ENCODE data around the gene PRAMEF17. TPM values are rescaled to one million over a fixed set of nuclear protein-coding genes. Genes with fewer than 3 reads are reported as not detected.
"Not testable (repeated sequence)": the region's sequence is repeated elsewhere in the genome, so short reads cannot be mapped to it uniquely, and the experiment has no call there.

Gene PRAMEF17
- total RNA-seq, 2 donors from 2014 or later, result not detected

GRCh38 chr1:13435458-13435857 is 46.0 kb downstream of the PRAMEF17 start:
- intact Hi-C loops (cut with DNase I), result no loop called here
- TF ChIP-seq POLR2A (IDR thresholded peaks at IDR 0.05) (no peak), CTCF (IDR thresholded peaks at IDR 0.05) (no peak), POLR2AphosphoS5 (IDR thresholded peaks at IDR 0.05) (no peak)
- WGBS, result 35% methylated on average over 3 of the region's 3 CpGs

GRCh38 chr1:13439104-13439783 is 49.8 kb downstream of the PRAMEF17 start:
- 95% methylated on average over 42 of the region's 49 CpGs for WGBS
- H3K36me3 ChIP-seq; H3K27me3 ChIP-seq (replicated peaks; ENCODE audit: insufficient read depth); intact Hi-C loops (cut with DNase I); H3K27ac ChIP-seq; DNase-seq (ENCODE audit: low spot score); H3K4me3 ChIP-seq; H3K4me1 ChIP-seq (replicated peaks); H3K9me3 ChIP-seq: not testable (repeated sequence)

More at GRCh38 chr1:13435458-13435857, 46.0 kb downstream of the PRAMEF17 start:
- Histone ChIP-seq H3K27ac (no peak overlapping the region), H3K4me1 (replicated peaks) (no peaks in the 10 kb centered on the region), H3K9me3 (no peaks in the 10 kb centered on the region), H3K36me3 (no peaks in the 10 kb centered on the region), H3K27me3 (replicated peaks; ENCODE audit: insufficient read depth) (no peaks in the 10 kb centered on the region), H3K4me3 (no peak overlapping the region)
- DNase-seq (ENCODE audit: low spot score), result no peak

Other genes starting within 250 kb of the PRAMEF17 start
- gene PRAMEF26, start 233.6 kb upstream of the PRAMEF17 start, total RNA-seq, result not detected
- not detected for gene HNRNPCL4, start 224.0 kb upstream of the PRAMEF17 start, total RNA-seq
- gene PRAMEF9, start 217.8 kb upstream of the PRAMEF17 start, total RNA-seq, result not detected
- gene PRAMEF13, start 188.2 kb upstream of the PRAMEF17 start, total RNA-seq, result not detected
- not detected for gene PRAMEF18, start 163.5 kb upstream of the PRAMEF17 start, total RNA-seq
- not detected for gene PRAMEF5, start 135.4 kb upstream of the PRAMEF17 start, total RNA-seq
- gene PRAMEF8, start 104.5 kb upstream of the PRAMEF17 start, total RNA-seq, result not detected
- not detected for gene PRAMEF33, start 86.1 kb upstream of the PRAMEF17 start, total RNA-seq
- gene PRAMEF15, start 74.1 kb upstream of the PRAMEF17 start, total RNA-seq, result not detected
- not detected for gene PRAMEF14, start 42.5 kb upstream of the PRAMEF17 start, total RNA-seq
- not detected for gene PRAMEF19, start 17.7 kb upstream of the PRAMEF17 start, total RNA-seq
- gene PRAMEF20, start 20.8 kb downstream of the PRAMEF17 start, total RNA-seq, result not detected
- under 1 TPM; 0.14 to 0.45 TPM for gene LRRC38, start 124.4 kb downstream of the PRAMEF17 start, total RNA-seq
- 10 to 100 TPM; 11.4 to 19.5 TPM for gene PDPN, start 194.2 kb downstream of the PRAMEF17 start, total RNA-seq